GM12891 (cell line): ENCODE data around the gene PRR19.
"Not testable (repeated sequence)": the region's sequence is repeated elsewhere in the genome, so short reads cannot be mapped to it uniquely, and the experiment has no call there.

ENCODE experiments used
- POLR2A ChIP-seq: IDR thresholded peaks from 2 replicates; pipeline ENCODE4 v1.6.1; 2011; ENCODE audit warnings: low read depth, low read length, control low read depth
- POLR2AphosphoS5 ChIP-seq: IDR thresholded peaks from 2 replicates; pipeline ENCODE4 v1.6.1; 2011; ENCODE audit warnings: low read depth, low read length, control low read depth
- SPI1 ChIP-seq: IDR thresholded peaks from 2 replicates; pipeline ENCODE4 v1.6.1; 2011; ENCODE audit warnings: low read depth, low read length, control low read depth
- TAF1 ChIP-seq: IDR thresholded peaks from 2 replicates; pipeline ENCODE4 v1.6.1; 2011; ENCODE audit warnings: low read depth, low read length, control low read depth

DNA sequence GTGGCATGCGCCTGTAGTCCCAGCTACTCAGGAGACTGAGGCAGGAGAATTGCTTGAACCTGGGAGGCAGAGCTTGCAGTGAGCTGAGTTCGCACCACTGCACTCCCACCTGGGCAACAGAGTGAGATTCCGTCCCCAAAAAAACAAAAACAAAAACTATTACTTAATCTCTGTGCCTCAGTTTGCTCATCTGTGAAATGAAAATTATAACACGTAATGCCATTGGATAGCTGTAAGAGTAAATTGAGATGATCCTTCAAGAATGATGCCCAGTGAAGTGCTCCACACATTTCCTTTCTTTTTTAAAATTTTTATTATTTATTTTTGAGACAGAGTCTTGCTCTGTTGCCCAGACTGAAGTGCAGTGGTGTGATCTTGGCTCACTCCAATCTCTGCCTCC is 38.0 kb downstream of the PRR19 start:
- TF ChIP-seq POLR2A, POLR2AphosphoS5, TAF1, SPI1: not testable (repeated sequence)
